ENCODE results near the gene DNAAF3. TPM values are rescaled to one million over a fixed set of nuclear protein-coding genes. Genes with fewer than 3 reads are reported as not detected.
A peak's percentile ranks its signal among the peaks of the same experiment; 100 is the strongest.
"Not testable (repeated sequence)": the region's sequence is repeated elsewhere in the genome, so short reads cannot be mapped to it uniquely, and the experiment has no call there.

The DNAAF3 gene
- total RNA-seq, 1 donor from 2014 or later: 10.4 TPM

DNA sequence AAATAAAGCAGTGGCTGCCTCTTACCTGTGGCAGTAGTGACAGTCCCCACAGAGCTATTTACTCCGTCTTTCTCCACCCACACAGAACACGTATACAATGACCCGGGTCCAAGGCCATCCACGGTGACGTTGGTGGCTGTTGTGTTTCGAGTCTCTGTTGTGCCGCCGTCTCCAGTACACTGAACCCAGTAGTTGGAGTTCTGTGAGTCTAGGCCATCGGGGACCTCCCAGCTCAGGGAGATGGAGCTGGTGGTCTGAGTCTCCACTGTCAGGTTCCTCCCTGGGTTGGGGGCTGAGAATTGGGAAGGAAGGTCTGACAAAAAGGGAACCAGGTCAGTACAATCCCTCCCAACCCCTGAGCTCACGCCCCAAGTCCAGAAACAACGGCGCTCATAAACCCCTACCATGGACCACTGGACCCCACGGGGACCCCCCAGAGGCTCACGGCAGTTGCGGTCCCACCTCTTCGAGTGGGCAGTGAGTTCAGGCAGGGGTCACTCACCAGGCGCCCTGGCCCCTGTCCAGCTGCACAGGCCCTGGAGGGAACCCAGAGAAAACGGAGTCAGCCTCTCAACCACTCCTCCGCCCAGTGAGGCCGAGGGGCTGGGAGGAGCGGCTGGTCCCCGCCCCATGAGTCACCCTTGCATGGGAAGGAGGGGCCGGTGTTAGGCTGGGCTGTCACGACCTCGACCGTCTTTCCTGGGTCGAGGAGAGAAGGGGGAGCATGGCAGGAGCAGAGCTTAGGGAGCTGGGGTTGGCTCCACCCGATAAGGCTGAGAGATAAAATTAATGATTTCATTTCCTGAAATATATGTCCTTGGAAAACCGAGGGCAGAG lies 40.5 kb upstream of the DNAAF3 start:
- TF ChIP-seq CTCF (conservative IDR thresholded peaks at IDR 0.05): no peak
- Mint-ChIP-seq H3K4me3 (peak overlapping the region; percentile 8), H3K9me3 (no peaks in the 10 kb centered on the region), H3K36me3 (ENCODE audit: low read depth) (no peaks in the 10 kb centered on the region), H3K27ac (ENCODE audit: unreplicated experiment) (no peak overlapping the region), H3K27me3 (ENCODE audit: low read depth) (peaks cover 21% of the 10 kb centered on the region), H3K4me1 (peaks cover 15% of the 10 kb centered on the region)
- DNase-seq (ENCODE audit: low read depth, low spot score): peak; percentile 60

- H3K27me3 Mint-ChIP-seq (ENCODE audit: low read depth): peaks cover 38% of the 10 kb centered on the region
- not testable (repeated sequence) for H3K4me1 Mint-ChIP-seq; H3K4me3 Mint-ChIP-seq; H3K9me3 Mint-ChIP-seq; H3K36me3 Mint-ChIP-seq (ENCODE audit: low read depth); DNase-seq (ENCODE audit: low read depth, low spot score); H3K27ac Mint-ChIP-seq (ENCODE audit: unreplicated experiment)
- peak; percentile 26 for TF ChIP-seq CTCF (conservative IDR thresholded peaks at IDR 0.05)
These were observed 35.8 kb upstream of the DNAAF3 start for GRCh38 chr19:55202199-55202598.

GRCh38 chr19:55199620-55200204 lies 33.3 kb upstream of the DNAAF3 start:
- no peak for DNase-seq (ENCODE audit: low read depth, low spot score)
- no peak for TF ChIP-seq CTCF (conservative IDR thresholded peaks at IDR 0.05)
- no peaks in the 10 kb centered on the region for H3K4me1 Mint-ChIP-seq

GRCh38 chr19:55198651-55199050 lies 32.2 kb upstream of the DNAAF3 start:
- Mint-ChIP-seq H3K27ac (ENCODE audit: unreplicated experiment) (no peak overlapping the region), H3K4me3 (no peak overlapping the region), H3K4me1 (no peaks in the 10 kb centered on the region), H3K36me3 (ENCODE audit: low read depth) (no peaks in the 10 kb centered on the region), H3K9me3 (no peaks in the 10 kb centered on the region), H3K27me3 (ENCODE audit: low read depth) (peaks cover 31% of the 10 kb centered on the region)
- no peak for DNase-seq (ENCODE audit: low read depth, low spot score)
- TF ChIP-seq CTCF (conservative IDR thresholded peaks at IDR 0.05): no peak

More at GRCh38 chr19:55199620-55200204, 33.3 kb upstream of the DNAAF3 start:
- H3K4me3 Mint-ChIP-seq: no peak overlapping the region
- H3K9me3 Mint-ChIP-seq: no peaks in the 10 kb centered on the region
- H3K36me3 Mint-ChIP-seq (ENCODE audit: low read depth): no peaks in the 10 kb centered on the region
- peaks cover 32% of the 10 kb centered on the region for H3K27me3 Mint-ChIP-seq (ENCODE audit: low read depth)
- no peak overlapping the region for H3K27ac Mint-ChIP-seq (ENCODE audit: unreplicated experiment)

GRCh38 chr19:55197528-55197927 lies 31.1 kb upstream of the DNAAF3 start:
- no peak for DNase-seq (ENCODE audit: low read depth, low spot score)
- TF ChIP-seq CTCF (conservative IDR thresholded peaks at IDR 0.05): no peak
- Mint-ChIP-seq H3K27me3 (ENCODE audit: low read depth) (peaks cover 31% of the 10 kb centered on the region), H3K9me3 (no peaks in the 10 kb centered on the region), H3K27ac (ENCODE audit: unreplicated experiment) (no peak overlapping the region), H3K4me3 (no peak overlapping the region), H3K36me3 (ENCODE audit: low read depth) (no peaks in the 10 kb centered on the region), H3K4me1 (no peaks in the 10 kb centered on the region)
